ENCODE results near the gene RABL2B.
A peak's percentile ranks its signal among the peaks of the same experiment; 100 is the strongest.

RABL2B gene

GRCh38 chr22:50738649-50739227 lies 44.7 kb downstream of the RABL2B start:
- DNase-seq (ENCODE audit: low read depth in 2 of 3, low spot score in 2 of 3): no peak

GRCh38 chr22:50737728-50738648 lies 45.4 kb downstream of the RABL2B start, which contains the start of gene ACR:
TSS of gene ACR (plus strand) at chr22:50738204. CDS start at chr22:50738236, 32 bp downstream.
- DNase-seq (ENCODE audit: low read depth in 2 of 3, low spot score in 2 of 3): no peak

- no peak for DNase-seq (ENCODE audit: low read depth in 2 of 3, low spot score in 2 of 3)
These were observed 47.8 kb downstream of the RABL2B start for GRCh38 chr22:50735739-50736030.

GRCh38 chr22:50734986-50735738 lies 48.3 kb downstream of the RABL2B start:
- no peak for DNase-seq (ENCODE audit: low read depth in 2 of 3, low spot score in 2 of 3)

- no peak for DNase-seq (ENCODE audit: low read depth in 2 of 3, low spot score in 2 of 3)
These were observed 49.1 kb downstream of the RABL2B start for GRCh38 chr22:50734343-50734771.

- DNase-seq (ENCODE audit: low read depth in 2 of 3, low spot score in 2 of 3): no peak
These were observed 49.7 kb downstream of the RABL2B start for GRCh38 chr22:50733521-50734342.

- no peak for DNase-seq (ENCODE audit: low read depth in 2 of 3, low spot score in 2 of 3)
These were observed 50.8 kb downstream of the RABL2B start for GRCh38 chr22:50732681-50733080.

GRCh38 chr22:50731811-50732624 lies 51.4 kb downstream of the RABL2B start:
- DNase-seq (ENCODE audit: low read depth in 2 of 3, low spot score in 2 of 3): peak; percentile 11 to 36 (median 12)

- no peak for DNase-seq (ENCODE audit: low read depth in 2 of 3, low spot score in 2 of 3)
These were observed 52.3 kb downstream of the RABL2B start for GRCh38 chr22:50730941-50731661.

GRCh38 chr22:50730013-50730891 lies 53.2 kb downstream of the RABL2B start:
- no peak for DNase-seq (ENCODE audit: low read depth in 2 of 3, low spot score in 2 of 3)

GRCh38 chr22:50729391-50730012 lies 53.9 kb downstream of the RABL2B start:
- no peak for DNase-seq (ENCODE audit: low read depth in 2 of 3, low spot score in 2 of 3)

- DNase-seq (ENCODE audit: low read depth in 2 of 3, low spot score in 2 of 3): no peak
These were observed 54.9 kb downstream of the RABL2B start for GRCh38 chr22:50728523-50728931.

GRCh38 chr22:50727678-50728522 lies 55.5 kb downstream of the RABL2B start:
- DNase-seq (ENCODE audit: low read depth in 2 of 3, low spot score in 2 of 3): no peak

- no peak for DNase-seq (ENCODE audit: low read depth in 2 of 3, low spot score in 2 of 3)
These were observed 56.6 kb downstream of the RABL2B start for GRCh38 chr22:50726643-50727340.

- DNase-seq (ENCODE audit: low read depth in 2 of 3, low spot score in 2 of 3): no peak
These were observed 57.8 kb downstream of the RABL2B start for GRCh38 chr22:50725597-50725996.

GRCh38 chr22:50724616-50725015 lies 58.8 kb downstream of the RABL2B start:
- no peak for DNase-seq (ENCODE audit: low read depth in 2 of 3, low spot score in 2 of 3)

Measured in activated CD8-positive, alpha-beta memory T cell treated with anti-CD3 and anti-CD28 coated beads for 48 hours (primary cell).